Ovary (tissue), 9 donors: ENCODE data around the gene TNFRSF4. TPM values are rescaled to one million over a fixed set of nuclear protein-coding genes. Genes with fewer than 3 reads are reported as not detected.

Source experiments
- DNase-seq, 5 donors: peaks; one replicate each; pipeline ENCODE4 v3.0.0-alpha.2; 2019 to 2020
- H3K27ac ChIP-seq, 2 donors: fragments of 200-600 bp; one replicate each; pipeline versions ENCODE4 v1.5.1 to v1.8.0; 2019 to 2022
- H3K27me3 ChIP-seq: fragments of 200-600 bp; one replicate; pipeline ENCODE4 v1.8.0; 2022
- H3K36me3 ChIP-seq: fragments of 200-600 bp; sonication (generic); one replicate; pipeline ENCODE4 v1.5.1; 2019
- H3K4me1 ChIP-seq: one replicate; pipeline ENCODE4 v1.8.1; 2013; ENCODE audit warnings: mild to moderate bottlenecking, moderate library complexity; ENCODE audit not compliant: insufficient read depth
- H3K4me3 ChIP-seq: fragments of 200-600 bp; sonication (generic); one replicate; pipeline ENCODE4 v1.5.1; 2017
- H3K9me3 ChIP-seq, 2 donors: fragments of 200-600 bp in 1 of 2; sonication (generic) in 1 of 2; one replicate each; pipeline versions ENCODE4 v1.5.1 to v1.8.1; 2013 to 2019; ENCODE audit warnings: mild to moderate bottlenecking in 1 of 2, moderate library complexity in 1 of 2
- EP300 ChIP-seq: sonication (generic); formaldehyde crosslinking; IDR thresholded peaks from one replicate; pipeline ENCODE4 v1.6.1; 2017; ENCODE audit warnings: antibody characterized with exemption
- POLR2A ChIP-seq: fragments of 450-650 bp; IDR thresholded peaks from one replicate; pipeline ENCODE4 v1.6.1; 2017; ENCODE audit warnings: antibody characterized with exemption, mild to moderate bottlenecking, moderate library complexity
- WGBS, 3 donors: extraction: QIAGEN DNeasy Blood & Tissue Kit in 1 of 3; methylation state at CpG; one replicate each; pipeline versions ENCODE4 v1.1.5 to v1.1.7; 2013 to 2017; 5-methylcytosine and 5-hydroxymethylcytosine counted together
- intact Hi-C, 4 donors: fragments of 100-400 bp; cut with DNase I; formaldehyde crosslinking; loops; one replicate each; pipeline versions ENCODE4 v1.11.0 to v1.15.1; 2022 to 2023
- polyA plus RNA-seq, 2 donors: library from polyadenylated mRNA; stranded (reverse); fragments of 200-250 nt in 1 of 2; fragments of 350-450 nt in 1 of 2; fragmentation: Illumina TruSeq in 1 of 2; extraction: RNeasy Lipid Tissue Mini Kit (QIAGEN cat#74804) in 1 of 2; gene quantifications; one replicate each; pipeline ENCODE4 v1.2.3, GENCODE V29; 2013 to 2014
- total RNA-seq, 7 donors: library from RNA; depleted of rRNA in 2 of 7; stranded (reverse); fragments of >200 nt in 2 of 7; fragmentation: NEBNext Ultra II Directional in 3 of 7; extraction: Animal tissue kit (Norgen Biotek cat#: 25700) in 3 of 7; gene quantifications; one replicate each; pipeline versions ENCODE4 v1.1.0 to v1.2.4, GENCODE V29; 2016 to 2023
- TF ChIP-seq, protein P1 (sequence below), 3 donors: fragments of 450-650 bp in 2 of 3; fragments of 200-600 bp in 1 of 3; IDR thresholded peaks; one replicate each; pipeline versions ENCODE4 v1.5.1 to v1.8.0; 2016 to 2022; ENCODE audit warnings: antibody characterized with exemption in 3 of 3, mild to moderate bottlenecking in 1 of 3
- donor health status: DM: no; HTN: no; CAD: no; lungs with moderate emphysema.
- donor health status: DM: no; HTN: no; CAD: no.
- donor health status: Bipolar disorder and iron deficiency.
- donor health status: DM: yes; HTN: yes; CAD: no.
- donor health status: DM: no; HTN: no; CAD: no.
- donor health status: DM: yes; HTN: yes; CAD: no.

The TNFRSF4 gene
- total and polyA plus RNA-seq, 9 donors = 0.37 to 2.5 (median 0.89) TPM; not detected in 1

DNA sequence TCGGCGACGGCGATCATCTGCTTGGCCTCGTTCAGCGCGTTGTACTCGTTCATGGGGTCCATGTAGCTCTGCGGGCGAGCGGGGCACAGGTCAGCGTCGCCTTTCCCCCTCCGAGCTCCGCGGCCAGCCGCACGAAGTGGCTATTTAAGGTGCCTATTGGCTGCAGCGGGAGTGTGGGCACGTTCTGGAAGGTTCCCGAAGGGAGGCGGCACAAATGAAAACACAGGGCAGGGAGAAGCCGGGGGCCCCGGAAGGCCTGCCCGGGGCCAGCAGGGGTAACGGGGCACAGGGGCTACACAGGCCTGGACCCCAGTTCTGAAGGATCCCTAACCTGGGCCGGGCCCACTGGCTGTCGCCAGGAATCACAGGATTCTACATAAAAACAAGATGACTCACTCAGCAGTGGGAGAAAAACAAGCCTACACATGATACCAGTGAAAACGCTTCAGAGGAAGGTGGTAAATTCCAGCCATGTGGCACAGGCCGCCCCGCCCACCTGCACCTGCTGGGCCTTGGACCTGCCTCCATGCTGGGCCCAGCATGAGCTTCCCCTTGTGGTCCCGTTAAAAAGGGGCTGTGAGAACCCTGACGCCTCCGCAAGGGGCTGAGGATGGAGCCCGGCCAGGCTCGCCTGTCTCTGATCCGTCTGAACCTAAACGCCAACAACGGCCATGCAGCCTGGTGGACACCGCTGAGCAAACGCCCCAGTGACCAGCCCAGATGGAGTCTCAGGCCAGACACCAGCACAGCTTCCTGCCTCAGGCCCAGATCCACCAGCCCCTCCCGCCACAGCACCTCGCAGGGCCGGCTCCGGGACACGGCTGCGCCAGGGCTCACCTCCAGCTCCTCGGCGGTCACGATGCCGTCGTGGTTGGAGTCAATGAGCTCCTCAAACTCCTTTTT lies 3.9 kb upstream of the TNFRSF4 start:
- H3K4me1 ChIP-seq = no peaks in the 10 kb centered on the region
- H3K4me3 ChIP-seq = no peak overlapping the region
- no peaks in the 10 kb centered on the region for H3K36me3 ChIP-seq
- no peaks in the 10 kb centered on the region for H3K27me3 ChIP-seq
- intact Hi-C loops = no loop called here
- no peak overlapping the region for H3K27ac ChIP-seq
- DNase-seq = no peak
- TF ChIP-seq, protein P1, sequence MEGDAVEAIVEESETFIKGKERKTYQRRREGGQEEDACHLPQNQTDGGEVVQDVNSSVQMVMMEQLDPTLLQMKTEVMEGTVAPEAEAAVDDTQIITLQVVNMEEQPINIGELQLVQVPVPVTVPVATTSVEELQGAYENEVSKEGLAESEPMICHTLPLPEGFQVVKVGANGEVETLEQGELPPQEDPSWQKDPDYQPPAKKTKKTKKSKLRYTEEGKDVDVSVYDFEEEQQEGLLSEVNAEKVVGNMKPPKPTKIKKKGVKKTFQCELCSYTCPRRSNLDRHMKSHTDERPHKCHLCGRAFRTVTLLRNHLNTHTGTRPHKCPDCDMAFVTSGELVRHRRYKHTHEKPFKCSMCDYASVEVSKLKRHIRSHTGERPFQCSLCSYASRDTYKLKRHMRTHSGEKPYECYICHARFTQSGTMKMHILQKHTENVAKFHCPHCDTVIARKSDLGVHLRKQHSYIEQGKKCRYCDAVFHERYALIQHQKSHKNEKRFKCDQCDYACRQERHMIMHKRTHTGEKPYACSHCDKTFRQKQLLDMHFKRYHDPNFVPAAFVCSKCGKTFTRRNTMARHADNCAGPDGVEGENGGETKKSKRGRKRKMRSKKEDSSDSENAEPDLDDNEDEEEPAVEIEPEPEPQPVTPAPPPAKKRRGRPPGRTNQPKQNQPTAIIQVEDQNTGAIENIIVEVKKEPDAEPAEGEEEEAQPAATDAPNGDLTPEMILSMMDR (IDR thresholded peaks at IDR 0.05) = no peak
- no peak for TF ChIP-seq EP300
- no peak for TF ChIP-seq POLR2A
- 87 to 89% (median 87%) methylated on average over 46 to 52 of the region's 52 CpGs for WGBS, 3 donors
- no peaks in the 10 kb centered on the region for H3K9me3 ChIP-seq

GRCh38 chr1:1216770-1217620 lies 3.0 kb upstream of the TNFRSF4 start:
- TF ChIP-seq, protein P1 (IDR thresholded peaks at IDR 0.05) = no peak
- TF ChIP-seq POLR2A = no peak
- no peak for TF ChIP-seq EP300
- WGBS, 3 donors = 91 to 93% (median 92%) methylated on average over 69 to 74 of the region's 74 CpGs
- no peaks in the 10 kb centered on the region for H3K36me3 ChIP-seq

GRCh38 chr1:1215881-1216605 lies 2.1 kb upstream of the TNFRSF4 start:
- Histone ChIP-seq H3K36me3 (no peaks in the 10 kb centered on the region), H3K27me3 (no peaks in the 10 kb centered on the region), H3K27ac (no peak overlapping the region), H3K4me3 (no peak overlapping the region), H3K4me1 (no peaks in the 10 kb centered on the region), H3K9me3 (no peaks in the 10 kb centered on the region)
- DNase-seq = no peak
- 81 to 88% (median 86%) methylated on average over 14 to 21 of the region's 21 CpGs for WGBS, 3 donors
- TF ChIP-seq POLR2A = no peak
- no peak for TF ChIP-seq EP300
- TF ChIP-seq, protein P1 (IDR thresholded peaks at IDR 0.05) = no peak
- intact Hi-C loops = no loop called here

More at GRCh38 chr1:1216770-1217620, 3.0 kb upstream of the TNFRSF4 start:
- intact Hi-C loops = no loop called here
- Histone ChIP-seq H3K27me3 (no peaks in the 10 kb centered on the region), H3K4me3 (no peak overlapping the region), H3K9me3 (no peaks in the 10 kb centered on the region), H3K27ac (no peak overlapping the region), H3K4me1 (no peaks in the 10 kb centered on the region)
- DNase-seq = no peak

DNA sequence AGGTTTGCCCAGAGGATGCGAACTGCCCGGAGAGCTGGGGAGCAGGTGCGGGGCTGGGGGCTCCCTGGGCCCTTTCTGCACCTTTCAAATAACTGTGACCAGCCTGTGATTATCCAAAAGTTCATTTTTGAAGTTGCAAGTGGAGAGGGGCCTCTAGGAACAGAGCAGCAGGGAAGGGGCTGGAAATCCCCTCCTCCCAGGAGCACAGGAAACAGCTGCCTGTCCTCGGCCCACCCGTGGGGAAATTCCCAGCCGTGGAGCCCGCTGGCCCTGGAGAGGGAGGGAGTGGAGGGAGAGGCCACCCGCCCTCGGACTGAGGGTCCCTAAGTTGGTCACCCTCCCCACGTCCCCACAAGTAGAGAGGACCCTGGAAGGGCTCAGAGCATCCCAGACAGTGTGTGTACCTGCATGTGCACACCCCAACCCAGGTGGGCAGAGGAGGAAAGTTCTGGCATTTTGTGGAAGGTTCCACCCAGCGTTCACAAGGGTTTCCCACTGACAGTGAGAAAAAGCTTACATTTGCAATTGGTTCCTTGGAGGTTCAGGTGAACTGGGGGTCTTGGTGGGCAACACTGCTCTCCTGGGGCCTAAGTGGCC lies 1.2 kb upstream of the TNFRSF4 start:
- no peaks in the 10 kb centered on the region for H3K36me3 ChIP-seq

More for the DNA sequence above, 1.2 kb upstream of the TNFRSF4 start:
- TF ChIP-seq EP300 (no peak), POLR2A (no peak)
- TF ChIP-seq, protein P1 (IDR thresholded peaks at IDR 0.05) = no peak
- H3K9me3 ChIP-seq = no peaks in the 10 kb centered on the region
- no peaks in the 10 kb centered on the region for H3K27me3 ChIP-seq
- H3K4me3 ChIP-seq = no peak overlapping the region
- no peak overlapping the region for H3K27ac ChIP-seq
- WGBS, 3 donors = 48 to 56% (median 49%) methylated on average over 11 of the region's 11 CpGs
- DNase-seq = no peak
- H3K4me1 ChIP-seq = no peaks in the 10 kb centered on the region
- intact Hi-C loops = no loop called here
